ENCODE measurements around the gene TIMP2. TPM values are rescaled to one million over a fixed set of nuclear protein-coding genes. Genes with fewer than 3 reads are reported as not detected.

The TIMP2 gene
- total RNA-seq, 1 donor from 2014 or later: 197 TPM

DNA sequence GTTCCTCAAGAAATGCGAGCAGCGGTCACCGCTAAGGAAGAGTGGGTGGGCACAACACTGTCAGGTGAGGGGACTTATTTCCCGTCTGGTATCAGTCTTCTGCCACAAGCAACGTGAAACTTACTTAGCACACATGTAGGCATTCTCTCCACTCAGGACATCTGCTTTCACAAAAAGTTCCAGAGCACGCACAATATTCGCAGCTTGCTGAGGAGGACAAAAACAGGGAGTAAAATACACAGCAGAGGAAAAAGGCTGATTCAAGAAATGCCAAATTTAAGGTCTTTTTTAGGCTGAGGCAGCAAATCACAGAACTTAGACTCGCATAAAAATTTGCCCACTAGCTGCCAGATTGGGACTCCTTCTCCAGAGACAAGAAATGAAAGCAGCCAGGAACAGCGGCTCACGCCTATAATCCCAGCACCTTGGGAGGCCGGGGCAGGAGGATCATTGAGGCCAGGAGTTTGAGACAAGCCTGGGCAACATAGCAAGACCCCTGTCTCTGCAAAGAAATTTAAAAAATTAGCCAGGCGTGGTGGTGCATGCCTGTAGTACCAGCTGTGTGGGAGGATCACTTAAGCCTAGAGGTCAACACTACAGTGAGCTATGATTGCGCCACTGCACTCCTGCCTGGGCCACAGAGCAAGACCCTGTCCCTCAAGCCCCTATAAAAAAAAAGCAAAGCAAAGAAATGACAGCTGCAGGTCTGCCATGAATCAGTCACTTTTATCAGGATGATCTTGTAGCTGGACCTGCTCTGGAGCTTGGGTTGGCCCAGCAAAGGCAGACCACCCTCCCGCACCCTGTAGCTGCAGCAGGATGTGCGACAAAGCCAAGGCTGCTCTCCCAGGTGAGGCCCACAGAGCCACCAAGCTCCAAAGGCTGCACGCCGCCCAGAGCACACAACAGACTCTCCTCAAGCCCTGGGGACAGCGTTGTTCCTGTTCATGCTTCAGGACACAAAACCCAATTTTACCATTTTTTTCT, 105.1 kb downstream of the TIMP2 start:
- DNase-seq (ENCODE audit: low read depth): no peak

- DNase-seq (ENCODE audit: low read depth): no peak
Measured at GRCh38 chr17:78819402-78819801, 105.8 kb downstream of the TIMP2 start.

GRCh38 chr17:78818932-78819331, 106.3 kb downstream of the TIMP2 start:
- DNase-seq (ENCODE audit: low read depth): no peak

- no peak for DNase-seq (ENCODE audit: low read depth)
Measured at GRCh38 chr17:78818152-78818846, 106.9 kb downstream of the TIMP2 start.

DNA sequence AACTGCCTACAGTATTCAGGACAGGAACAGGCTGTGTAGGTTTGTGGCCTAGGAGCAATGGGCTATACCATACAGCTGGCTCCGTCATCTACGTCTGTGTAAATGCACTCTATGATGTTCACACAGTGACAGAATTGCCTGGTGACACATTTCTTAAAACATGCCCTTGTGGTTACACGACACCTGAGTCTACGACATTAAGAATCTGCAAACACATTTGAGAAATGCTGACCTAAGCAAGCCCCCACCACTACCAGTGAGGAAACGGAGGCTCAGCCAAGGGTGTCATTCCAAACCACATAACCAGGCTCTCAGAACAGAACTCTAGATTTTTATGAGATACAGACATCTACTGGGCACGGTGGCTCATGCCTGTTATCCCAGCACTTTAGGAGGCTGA, 108.1 kb downstream of the TIMP2 start:
- no peak for DNase-seq (ENCODE audit: low read depth)

GRCh38 chr17:78815696-78816095, 109.5 kb downstream of the TIMP2 start:
- no peak for DNase-seq (ENCODE audit: low read depth)

- DNase-seq (ENCODE audit: low read depth): no peak
Measured at GRCh38 chr17:78812855-78813254, 112.3 kb downstream of the TIMP2 start.

DNA sequence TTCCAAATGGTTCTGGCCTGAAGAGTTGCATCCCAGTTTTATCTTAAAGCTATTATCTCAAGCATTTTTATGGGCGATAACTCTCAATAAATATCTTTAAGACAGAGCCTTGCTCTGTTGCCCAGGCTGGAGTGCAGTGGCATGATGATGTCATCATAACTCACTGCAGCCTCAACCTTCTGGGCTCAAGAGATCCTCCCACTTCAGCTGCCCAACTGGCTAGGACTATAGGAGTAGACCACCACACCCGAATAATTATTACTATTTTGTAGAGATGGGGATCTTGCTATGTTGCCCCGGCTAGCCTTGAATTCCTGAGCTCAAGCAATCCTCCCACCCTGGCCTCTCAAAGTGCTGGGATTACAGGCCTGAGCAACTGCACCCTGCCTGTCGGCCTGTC, 117.0 kb downstream of the TIMP2 start:
- no peak for DNase-seq (ENCODE audit: low read depth)

GRCh38 chr17:78806451-78806850, 118.7 kb downstream of the TIMP2 start:
- DNase-seq (ENCODE audit: low read depth): no peak

- DNase-seq (ENCODE audit: low read depth): no peak
Measured at GRCh38 chr17:78805301-78805700, 119.9 kb downstream of the TIMP2 start.

DNA sequence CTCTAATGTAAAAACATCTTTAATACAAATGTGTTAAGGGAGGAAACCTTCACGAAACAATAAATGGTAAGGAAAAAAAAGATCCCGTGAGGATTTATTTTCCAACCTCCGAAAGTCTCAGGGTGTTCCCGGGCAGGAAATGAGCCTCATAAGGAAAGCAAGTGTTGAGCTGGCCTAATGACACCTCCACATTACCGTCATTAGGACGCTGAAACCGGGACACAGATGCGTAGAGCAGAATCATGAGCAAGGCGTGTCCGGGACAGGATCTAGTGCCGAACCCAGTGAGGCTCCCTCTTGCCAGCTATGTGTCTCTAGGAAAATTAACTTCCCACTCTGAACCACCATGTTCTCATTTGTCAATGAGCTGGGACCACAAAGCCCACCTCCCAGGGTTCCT, 120.4 kb downstream of the TIMP2 start:
- no peak for DNase-seq (ENCODE audit: low read depth)

GRCh38 chr17:78803186-78803845, 121.9 kb downstream of the TIMP2 start:
- DNase-seq (ENCODE audit: low read depth): no peak

Other genes starting within 250 kb of the TIMP2 start
- 35.9 and 43.0 TPM in 2 replicates for gene CYTH1, start 143.1 kb downstream of the TIMP2 start, total RNA-seq
- gene USP36, start 84.6 kb downstream of the TIMP2 start, total RNA-seq: 24.5 and 29.7 TPM in 2 replicates
- gene CEP295NL, start 22.2 kb downstream of the TIMP2 start, total RNA-seq: 0.10 and 1.7 TPM in 2 replicates
- 437 and 456 TPM in 2 replicates for gene LGALS3BP, start 54.5 kb upstream of the TIMP2 start, total RNA-seq
- gene CANT1, start 84.4 kb upstream of the TIMP2 start, total RNA-seq: 42.7 and 51.3 TPM in 2 replicates
- gene C1QTNF1, start 98.8 kb upstream of the TIMP2 start, total RNA-seq: 1.5 and 1.9 TPM in 2 replicates
- gene ENGASE, start 149.4 kb upstream of the TIMP2 start, total RNA-seq: 27.5 and 36.8 TPM in 2 replicates